ENCODE results near the gene NOBOX. TPM values are rescaled to one million over a fixed set of nuclear protein-coding genes. Genes with fewer than 3 reads are reported as not detected.

Gene NOBOX
- polyA plus RNA-seq, 1 donor, result not detected

Other genes starting within 250 kb of the NOBOX start
- gene CTAGE4, start 220.2 kb downstream of the NOBOX start, polyA plus RNA-seq, result 18.7 TPM
- 30.6 TPM for gene ARHGEF35, start 207.9 kb downstream of the NOBOX start, polyA plus RNA-seq
- 0.34 TPM for gene OR2A42, start 164.1 kb downstream of the NOBOX start, polyA plus RNA-seq
- 16.7 TPM for gene OR2A7, start 138.9 kb downstream of the NOBOX start, polyA plus RNA-seq
- gene CTAGE8, start 134.4 kb downstream of the NOBOX start, polyA plus RNA-seq, result 11.2 TPM
- gene OR2A1, start 91.3 kb downstream of the NOBOX start, polyA plus RNA-seq, result 0.94 TPM
- 41.1 TPM for gene ARHGEF5, start 48.3 kb downstream of the NOBOX start, polyA plus RNA-seq